Activated T-helper 2 cell treated with anti-CD3 and anti-CD28 coated beads, Interferon-gamma antibody, Interleukin-2, Interleukin-4, amounts not matched to agents 10 μg/mL and 5 μg/mL and 100 μg/mL, durations not matched to agents 14 hours and 24 hours and 36 hours (primary cell): Measurements from ENCODE around the gene CHPF2. TPM values are rescaled to one million over a fixed set of nuclear protein-coding genes. Genes with fewer than 3 reads are reported as not detected.

Source experiments
- DNase-seq: peaks from one replicate; pipeline ENCODE4 v3.0.0; 2021; ENCODE audit warnings: low spot score
- H3K27ac Mint-ChIP-seq: one replicate; pipeline ENCODE4 v1.8.0; 2021; ENCODE audit warnings: mixed read lengths
- H3K27me3 Mint-ChIP-seq: one replicate; pipeline ENCODE4 v1.8.0; 2021; ENCODE audit warnings: low read depth, mixed read lengths
- H3K36me3 Mint-ChIP-seq: one replicate; pipeline ENCODE4 v1.8.0; 2021; ENCODE audit warnings: low read depth, mixed read lengths
- H3K4me1 Mint-ChIP-seq: one replicate; pipeline ENCODE4 v1.8.0; 2021; ENCODE audit warnings: low read depth, mixed read lengths
- H3K4me3 Mint-ChIP-seq: one replicate; pipeline ENCODE4 v1.8.0; 2021; ENCODE audit warnings: low read depth, mild to moderate bottlenecking, moderate library complexity, mixed read lengths
- H3K9me3 Mint-ChIP-seq: one replicate; pipeline ENCODE4 v1.8.0; 2021; ENCODE audit warnings: mixed read lengths
- intact Hi-C: fragments of 100-400 bp; cut with micrococcal nuclease; formaldehyde crosslinking; loops from one replicate; pipeline ENCODE4 v1.15.1; 2023
- total RNA-seq: library from RNA; stranded (reverse); gene quantifications from 2 replicates; pipeline ENCODE4 v1.2.3, GENCODE V29; 2022

Gene CHPF2
- total RNA-seq, 1 donor from 2014 or later = 46.0 TPM

- H3K36me3 Mint-ChIP-seq = no peaks in the 10 kb centered on the region
- H3K27ac Mint-ChIP-seq = no peak overlapping the region
- H3K4me1 Mint-ChIP-seq = no peaks in the 10 kb centered on the region
- no peak overlapping the region for H3K4me3 Mint-ChIP-seq
- peaks cover 5% of the 10 kb centered on the region for H3K27me3 Mint-ChIP-seq
- no peaks in the 10 kb centered on the region for H3K9me3 Mint-ChIP-seq
- intact Hi-C loops = no loop called here
- DNase-seq = no peak
Observed at GRCh38 chr7:151195616-151196450, 36.5 kb upstream of the CHPF2 start.

GRCh38 chr7:151197932-151198331, 34.4 kb upstream of the CHPF2 start:
- H3K4me1 Mint-ChIP-seq = no peaks in the 10 kb centered on the region
- no peaks in the 10 kb centered on the region for H3K36me3 Mint-ChIP-seq
- H3K27me3 Mint-ChIP-seq = peaks cover 14% of the 10 kb centered on the region
- no peak overlapping the region for H3K27ac Mint-ChIP-seq
- no peak overlapping the region for H3K4me3 Mint-ChIP-seq
- intact Hi-C loops = no loop called here
- DNase-seq = no peak
- H3K9me3 Mint-ChIP-seq = no peaks in the 10 kb centered on the region

GRCh38 chr7:151198945-151199848, 33.1 kb upstream of the CHPF2 start:
- Mint-ChIP-seq H3K4me1 (no peaks in the 10 kb centered on the region), H3K9me3 (no peaks in the 10 kb centered on the region), H3K4me3 (no peak overlapping the region), H3K36me3 (no peaks in the 10 kb centered on the region), H3K27ac (no peak overlapping the region), H3K27me3 (peaks cover 14% of the 10 kb centered on the region)
- DNase-seq = no peak
- intact Hi-C loops = no loop called here

- no peak for DNase-seq
- peaks cover 3% of the 10 kb centered on the region for H3K4me1 Mint-ChIP-seq
- no peak overlapping the region for H3K27ac Mint-ChIP-seq
- intact Hi-C loops = no loop called here
- H3K9me3 Mint-ChIP-seq = no peaks in the 10 kb centered on the region
- peaks cover 13% of the 10 kb centered on the region for H3K27me3 Mint-ChIP-seq
- no peaks in the 10 kb centered on the region for H3K36me3 Mint-ChIP-seq
- no peak overlapping the region for H3K4me3 Mint-ChIP-seq
Observed at GRCh38 chr7:151201344-151201743, 30.9 kb upstream of the CHPF2 start.

- Mint-ChIP-seq H3K27ac (no peak overlapping the region), H3K4me1 (peaks cover 6% of the 10 kb centered on the region), H3K4me3 (no peak overlapping the region), H3K9me3 (no peaks in the 10 kb centered on the region), H3K27me3 (peaks cover 13% of the 10 kb centered on the region), H3K36me3 (no peaks in the 10 kb centered on the region)
- DNase-seq = no peak
- intact Hi-C loops = no loop called here
Observed at GRCh38 chr7:151201751-151202150, 30.5 kb upstream of the CHPF2 start.

- H3K4me3 Mint-ChIP-seq = no peak overlapping the region
- H3K27me3 Mint-ChIP-seq = peaks cover 13% of the 10 kb centered on the region
- intact Hi-C loops = no loop called here
- peaks cover 17% of the 10 kb centered on the region for H3K4me1 Mint-ChIP-seq
- DNase-seq = no peak
- no peaks in the 10 kb centered on the region for H3K9me3 Mint-ChIP-seq
- no peaks in the 10 kb centered on the region for H3K36me3 Mint-ChIP-seq
- H3K27ac Mint-ChIP-seq = no peak overlapping the region
Observed at GRCh38 chr7:151202836-151203235, 29.4 kb upstream of the CHPF2 start.

- Mint-ChIP-seq H3K27ac (no peak overlapping the region), H3K4me3 (no peak overlapping the region), H3K9me3 (no peaks in the 10 kb centered on the region), H3K27me3 (peaks cover 13% of the 10 kb centered on the region), H3K36me3 (no peaks in the 10 kb centered on the region), H3K4me1 (peaks cover 22% of the 10 kb centered on the region)
- no peak for DNase-seq
- intact Hi-C loops = no loop called here
Observed at GRCh38 chr7:151204383-151205032, 27.8 kb upstream of the CHPF2 start.

GRCh38 chr7:151205730-151206129, 26.6 kb upstream of the CHPF2 start:
- Mint-ChIP-seq H3K27ac (no peak overlapping the region), H3K9me3 (no peaks in the 10 kb centered on the region), H3K36me3 (peaks cover under 1% of the 10 kb centered on the region), H3K4me1 (peaks cover 22% of the 10 kb centered on the region), H3K27me3 (peaks cover 13% of the 10 kb centered on the region), H3K4me3 (no peak overlapping the region)
- intact Hi-C loops = no loop called here
- no peak for DNase-seq

GRCh38 chr7:151206914-151207313, 25.4 kb upstream of the CHPF2 start:
- Mint-ChIP-seq H3K4me3 (no peak overlapping the region), H3K9me3 (no peaks in the 10 kb centered on the region), H3K27me3 (peaks cover 5% of the 10 kb centered on the region), H3K27ac (no peak overlapping the region), H3K36me3 (peaks cover 7% of the 10 kb centered on the region), H3K4me1 (peaks cover 22% of the 10 kb centered on the region)
- intact Hi-C loops = no loop called here
- DNase-seq = no peak

GRCh38 chr7:151207315-151207714, 25.0 kb upstream of the CHPF2 start:
- Mint-ChIP-seq H3K4me3 (no peak overlapping the region), H3K27me3 (peaks cover 5% of the 10 kb centered on the region), H3K27ac (no peak overlapping the region), H3K9me3 (no peaks in the 10 kb centered on the region), H3K36me3 (peaks cover 11% of the 10 kb centered on the region), H3K4me1 (peaks cover 22% of the 10 kb centered on the region)
- intact Hi-C loops = no loop called here
- no peak for DNase-seq

- peaks cover 14% of the 10 kb centered on the region for H3K36me3 Mint-ChIP-seq
- no peak overlapping the region for H3K4me3 Mint-ChIP-seq
- intact Hi-C loops = no loop called here
- H3K9me3 Mint-ChIP-seq = no peaks in the 10 kb centered on the region
- DNase-seq = no peak
- peaks cover 22% of the 10 kb centered on the region for H3K4me1 Mint-ChIP-seq
- H3K27me3 Mint-ChIP-seq = peaks cover 5% of the 10 kb centered on the region
- no peak overlapping the region for H3K27ac Mint-ChIP-seq
Observed at GRCh38 chr7:151207804-151208203, 24.5 kb upstream of the CHPF2 start.

GRCh38 chr7:151208253-151208862, 23.9 kb upstream of the CHPF2 start:
- no peaks in the 10 kb centered on the region for H3K9me3 Mint-ChIP-seq
- H3K27ac Mint-ChIP-seq = no peak overlapping the region
- no peak overlapping the region for H3K4me3 Mint-ChIP-seq
- peaks cover 3% of the 10 kb centered on the region for H3K27me3 Mint-ChIP-seq
- no peak for DNase-seq
- H3K4me1 Mint-ChIP-seq = peaks cover 22% of the 10 kb centered on the region
- intact Hi-C loops = no loop called here
- H3K36me3 Mint-ChIP-seq = peaks cover 20% of the 10 kb centered on the region
